Measurements from ENCODE around the gene FNIP1. TPM values are rescaled to one million over a fixed set of nuclear protein-coding genes. Genes with fewer than 3 reads are reported as not detected.
A peak's percentile ranks its signal among the peaks of the same experiment; 100 is the strongest.

Gene FNIP1
- total and polyA plus RNA-seq, 9 of the 15 experiments (the other 6 are each of a cell fraction or from before 2014, with no cell fraction given): 5.0 to 32.8 (median 18.4) TPM

GRCh38 chr5:131735393-131735792 is 61.4 kb downstream of the FNIP1 start (continued):
- TF ChIP-seq MTF1 (CRISPR knock-in tag; IDR thresholded peaks at IDR 0.05; ENCODE audit: borderline replicate concordance) (peak; percentile 95), TCF15 (CRISPR knock-in tag; IDR thresholded peaks at IDR 0.05) (peak; percentile 87), ZNF408 (CRISPR knock-in tag; IDR thresholded peaks at IDR 0.05; ENCODE audit: low read depth) (peak; percentile 95), ZNF76 (CRISPR knock-in tag; IDR thresholded peaks at IDR 0.05; ENCODE audit: borderline replicate concordance) (peak; percentile 88; the same call in 1 of the 2 replicates), NFIX (CRISPR knock-in tag; IDR thresholded peaks at IDR 0.05; ENCODE audit: low read depth) (0 out of 2 replicates have a peak, but pooled peaks have one; percentile 12), ZNF174 (CRISPR knock-in tag; IDR thresholded peaks at IDR 0.05) (no peak), ZNF140 (CRISPR knock-in tag; IDR thresholded peaks at IDR 0.05) (peak; percentile 91), HOMEZ (CRISPR knock-in tag; IDR thresholded peaks at IDR 0.05) (peak; percentile 71; the same call in 1 of the 2 replicates), SLC30A9 (CRISPR knock-in tag; IDR thresholded peaks at IDR 0.05) (peak; percentile 92), NRF1 (conservative IDR thresholded peaks at IDR 0.05 in 1 of 2, IDR thresholded peaks at IDR 0.05 in 1 of 2) (no peak), RBM17 (IDR thresholded peaks at IDR 0.05; ENCODE audit: borderline replicate concordance, low read depth, low read length) (no peak), ZKSCAN3 (CRISPR knock-in tag; IDR thresholded peaks at IDR 0.05) (peak; percentile 58; the same call in 1 of the 2 replicates), ZBTB11 (CRISPR knock-in tag; IDR thresholded peaks at IDR 0.05) (peak in 1 of 3 experiments; percentile 49; a peak in 1 of 6 replicates), ZNF449 (CRISPR knock-in tag; IDR thresholded peaks at IDR 0.05) (peak; percentile 89), HMG20B (CRISPR knock-in tag; IDR thresholded peaks at IDR 0.05) (peak; percentile 28; the same call in 1 of the 2 replicates), TEAD1 (CRISPR knock-in tag; IDR thresholded peaks at IDR 0.05) (no peak), ZNF717 (CRISPR knock-in tag; IDR thresholded peaks at IDR 0.05) (no peak)

Data from K562 (cell line).